HepG2 (cell line): Measurements from ENCODE around the gene KAZALD1. TPM values are rescaled to one million over a fixed set of nuclear protein-coding genes. Genes with fewer than 3 reads are reported as not detected.

Experiments used
- AKAP8 ChIP-seq: sonication (generic); formaldehyde crosslinking; IDR thresholded peaks from 2 replicates; pipeline ENCODE4 v1.5.1; 2020; ENCODE audit warnings: mild to moderate bottlenecking, missing genetic modification reagents
- CEBPB ChIP-seq: IDR thresholded peaks from 2 replicates; pipeline ENCODE4 v1.6.1; 2011; ENCODE audit warnings: low read depth, low read length, improper control_type of control experiment, borderline replicate concordance
- FOXM1 ChIP-seq: sonication (generic); formaldehyde crosslinking; IDR thresholded peaks from 2 replicates; pipeline ENCODE4 v1.5.0; 2020; ENCODE audit warnings: missing genetic modification reagents
- KDM3A ChIP-seq: IDR thresholded peaks from 2 replicates; pipeline ENCODE4 v1.6.1; 2018; ENCODE audit warnings: low read depth, missing compliant biosample characterization
- MEF2D ChIP-seq: sonication (generic); formaldehyde crosslinking; IDR thresholded peaks from 2 replicates; pipeline ENCODE4 v1.5.1; 2020; ENCODE audit warnings: mild to moderate bottlenecking, missing genetic modification reagents
- MXI1 ChIP-seq: IDR thresholded peaks from 3 replicates; pipeline ENCODE4 v1.6.1; 2012; ENCODE audit warnings: low read depth, low read length, inconsistent platforms, borderline replicate concordance
- RBAK ChIP-seq: sonication (generic); formaldehyde crosslinking; IDR thresholded peaks from 2 replicates; pipeline ENCODE4 v1.5.1; 2020; ENCODE audit warnings: mild to moderate bottlenecking, missing genetic modification reagents
- YEATS4 ChIP-seq: sonication (generic); formaldehyde crosslinking; IDR thresholded peaks from 2 replicates; pipeline ENCODE4 v1.4.0; 2020; ENCODE audit warnings: missing genetic modification reagents, borderline replicate concordance
- ZNF253 ChIP-seq: sonication (generic); formaldehyde crosslinking; IDR thresholded peaks from 2 replicates; pipeline ENCODE4 v1.8.0; 2022; ENCODE audit warnings: mild to moderate bottlenecking, missing genetic modification reagents, borderline replicate concordance
- ZNF496 ChIP-seq: sonication (generic); formaldehyde crosslinking; IDR thresholded peaks from 2 replicates; pipeline ENCODE4 v1.8.1; 2023; ENCODE audit warnings: mild to moderate bottlenecking, moderate library complexity, missing genetic modification reagents; ENCODE audit not compliant: insufficient replicate concordance
- ZNF552 ChIP-seq: sonication (generic); formaldehyde crosslinking; IDR thresholded peaks from 2 replicates; pipeline ENCODE4 v1.9.0; 2022; ENCODE audit warnings: missing genetic modification reagents, mild to moderate bottlenecking, borderline replicate concordance
- ZNF672 ChIP-seq: sonication (generic); formaldehyde crosslinking; IDR thresholded peaks from 2 replicates; pipeline ENCODE4 v1.8.1; 2022; ENCODE audit warnings: missing genetic modification reagents
- polyA plus RNA-seq, 8 experiments: library from polyadenylated mRNA; depleted of rRNA in 3 of 8; stranded (reverse) in 7 of 8; unstranded in 1 of 8; fragments of >200 nt; fragmentation: Illumina TruSeq in 4 of 8; extraction: Trizol in 4 of 8; gene quantifications; 2 replicates each; pipeline versions ENCODE4 v1.2.1 to v1.2.3, GENCODE V29; 2011 to 2016; ENCODE audit warnings: low read depth in 4 of 8, missing spikeins in 1 of 8, mixed read lengths in 1 of 8; ENCODE audit not compliant: insufficient read depth in 1 of 8
- total RNA-seq, 5 experiments: library from RNA; depleted of rRNA; stranded (reverse); fragments of >200 nt; fragmentation: Illumina TruSeq; extraction: Trizol; gene quantifications; 2 replicates each; pipeline ENCODE4 v1.2.3, GENCODE V29; 2016; ENCODE audit warnings: low read depth in 1 of 5
- TF ChIP-seq, protein P1 (sequence below): sonication (generic); formaldehyde crosslinking; IDR thresholded peaks from 2 replicates; pipeline ENCODE4 v1.4.0; 2020; ENCODE audit warnings: missing genetic modification reagents
- TF ChIP-seq, protein P2 (sequence below): IDR thresholded peaks from 2 replicates; pipeline ENCODE4 v1.6.1; 2016; ENCODE audit warnings: missing compliant biosample characterization, missing genetic modification reagents, borderline replicate concordance
- TF ChIP-seq, protein P3 (sequence below): sonication (generic); formaldehyde crosslinking; IDR thresholded peaks from 2 replicates; pipeline ENCODE4 v1.9.0; 2021; ENCODE audit warnings: missing genetic modification reagents, mild to moderate bottlenecking, borderline replicate concordance
- TF ChIP-seq, protein P4 (sequence below): sonication (generic); formaldehyde crosslinking; IDR thresholded peaks from 2 replicates; pipeline ENCODE4 v1.8.0; 2022; ENCODE audit warnings: missing genetic modification reagents, low read depth, mild to moderate bottlenecking, borderline replicate concordance
- TF ChIP-seq, protein P5 (sequence below): IDR thresholded peaks from 2 replicates; pipeline ENCODE4 v1.6.1; 2012; ENCODE audit warnings: low read depth, low read length, improper control_type of control experiment
- TF ChIP-seq, protein P6 (sequence below): sonication (generic); formaldehyde crosslinking; IDR thresholded peaks from 2 replicates; pipeline ENCODE4 v1.8.0; 2022; ENCODE audit warnings: mild to moderate bottlenecking, missing genetic modification reagents, moderate library complexity
- TF ChIP-seq, protein P7 (sequence below): sonication (generic); formaldehyde crosslinking; IDR thresholded peaks from 2 replicates; pipeline ENCODE4 v1.4.0; 2020; ENCODE audit warnings: missing genetic modification reagents

Gene KAZALD1
- total and polyA plus RNA-seq, 2 of the 13 experiments (the other 11 are each of a cell fraction or from before 2014, with no cell fraction given): 16.7 to 27.7 TPM

DNA sequence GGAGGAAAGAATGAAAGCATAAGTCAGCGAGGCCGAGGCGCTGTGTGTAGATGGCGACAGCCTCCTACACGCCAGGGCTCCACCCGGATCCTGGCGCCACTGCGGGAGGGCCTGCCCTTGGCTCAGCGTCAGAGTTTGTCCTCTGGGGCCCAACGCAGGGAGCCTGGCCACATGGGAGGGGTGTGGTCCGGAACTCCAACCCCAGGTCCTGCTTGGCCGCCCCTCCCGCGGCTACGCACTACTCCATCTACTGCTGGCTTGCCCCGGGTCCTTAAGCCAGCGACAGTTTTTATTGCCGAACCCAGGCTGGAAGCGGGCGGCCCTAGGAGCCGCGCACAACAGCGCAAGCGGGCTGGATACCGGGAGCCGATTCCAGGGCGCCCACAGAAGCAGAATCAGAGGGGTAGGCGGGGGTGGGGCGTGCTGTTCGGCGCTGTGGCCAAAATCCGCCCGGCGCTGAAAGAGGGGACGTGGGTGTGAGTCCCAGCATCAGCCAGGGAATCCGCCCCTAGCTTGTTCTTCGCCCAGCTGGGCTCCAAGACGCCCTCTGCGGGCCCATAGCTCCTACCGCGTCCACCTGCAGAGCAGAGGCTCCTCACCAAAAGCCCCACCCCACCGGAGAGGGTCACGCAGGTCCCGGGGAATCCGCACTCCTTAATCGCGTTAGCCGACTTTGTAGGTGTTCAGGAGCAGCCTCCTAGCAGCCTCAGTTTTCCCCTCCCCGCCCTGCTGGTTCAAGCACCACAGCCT lies 4.5 kb downstream of the KAZALD1 start (continued):
- TF ChIP-seq, protein P1, sequence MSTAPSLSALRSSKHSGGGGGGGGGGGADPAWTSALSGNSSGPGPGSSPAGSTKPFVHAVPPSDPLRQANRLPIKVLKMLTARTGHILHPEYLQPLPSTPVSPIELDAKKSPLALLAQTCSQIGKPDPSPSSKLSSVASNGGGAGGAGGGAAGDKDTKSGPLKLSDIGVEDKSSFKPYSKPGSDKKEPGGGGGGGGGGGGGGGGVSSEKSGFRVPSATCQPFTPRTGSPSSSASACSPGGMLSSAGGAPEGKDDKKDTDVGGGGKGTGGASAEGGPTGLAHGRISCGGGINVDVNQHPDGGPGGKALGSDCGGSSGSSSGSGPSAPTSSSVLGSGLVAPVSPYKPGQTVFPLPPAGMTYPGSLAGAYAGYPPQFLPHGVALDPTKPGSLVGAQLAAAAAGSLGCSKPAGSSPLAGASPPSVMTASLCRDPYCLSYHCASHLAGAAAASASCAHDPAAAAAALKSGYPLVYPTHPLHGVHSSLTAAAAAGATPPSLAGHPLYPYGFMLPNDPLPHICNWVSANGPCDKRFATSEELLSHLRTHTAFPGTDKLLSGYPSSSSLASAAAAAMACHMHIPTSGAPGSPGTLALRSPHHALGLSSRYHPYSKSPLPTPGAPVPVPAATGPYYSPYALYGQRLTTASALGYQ (CRISPR knock-in tag): no peak
- TF ChIP-seq ZNF552 (CRISPR knock-in tag) (peak; percentile 39; the same call in 1 of the 2 replicates), FOXM1 (CRISPR knock-in tag) (no peak), ZNF253 (no peak), YEATS4 (CRISPR knock-in tag) (peak; percentile 71; the same call in 1 of the 2 replicates), ZNF496 (CRISPR knock-in tag) (no peak), MXI1 (peak; percentile 93; the same call in 2 of the 3 replicates), RBAK (CRISPR knock-in tag) (no peak), AKAP8 (no peak), ZNF672 (CRISPR knock-in tag) (no peak), KDM3A (CRISPR knock-in tag) (peak; percentile 39; the same call in 1 of the 2 replicates), CEBPB (no peak), MEF2D (CRISPR knock-in tag) (peak; percentile 88)
- TF ChIP-seq, protein P2, sequence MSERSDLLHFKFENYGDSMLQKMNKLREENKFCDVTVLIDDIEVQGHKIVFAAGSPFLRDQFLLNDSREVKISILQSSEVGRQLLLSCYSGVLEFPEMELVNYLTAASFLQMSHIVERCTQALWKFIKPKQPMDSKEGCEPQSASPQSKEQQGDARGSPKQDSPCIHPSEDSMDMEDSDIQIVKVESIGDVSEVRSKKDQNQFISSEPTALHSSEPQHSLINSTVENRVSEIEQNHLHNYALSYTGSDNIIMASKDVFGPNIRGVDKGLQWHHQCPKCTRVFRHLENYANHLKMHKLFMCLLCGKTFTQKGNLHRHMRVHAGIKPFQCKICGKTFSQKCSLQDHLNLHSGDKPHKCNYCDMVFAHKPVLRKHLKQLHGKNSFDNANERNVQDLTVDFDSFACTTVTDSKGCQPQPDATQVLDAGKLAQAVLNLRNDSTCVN (CRISPR knock-in tag): peak; percentile 49; the same call in 1 of the 2 replicates
- TF ChIP-seq, protein P3, sequence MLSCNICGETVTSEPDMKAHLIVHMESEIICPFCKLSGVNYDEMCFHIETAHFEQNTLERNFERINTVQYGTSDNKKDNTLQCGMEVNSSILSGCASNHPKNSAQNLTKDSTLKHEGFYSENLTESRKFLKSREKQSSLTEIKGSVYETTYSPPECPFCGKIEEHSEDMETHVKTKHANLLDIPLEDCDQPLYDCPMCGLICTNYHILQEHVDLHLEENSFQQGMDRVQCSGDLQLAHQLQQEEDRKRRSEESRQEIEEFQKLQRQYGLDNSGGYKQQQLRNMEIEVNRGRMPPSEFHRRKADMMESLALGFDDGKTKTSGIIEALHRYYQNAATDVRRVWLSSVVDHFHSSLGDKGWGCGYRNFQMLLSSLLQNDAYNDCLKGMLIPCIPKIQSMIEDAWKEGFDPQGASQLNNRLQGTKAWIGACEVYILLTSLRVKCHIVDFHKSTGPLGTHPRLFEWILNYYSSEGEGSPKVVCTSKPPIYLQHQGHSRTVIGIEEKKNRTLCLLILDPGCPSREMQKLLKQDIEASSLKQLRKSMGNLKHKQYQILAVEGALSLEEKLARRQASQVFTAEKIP (CRISPR knock-in tag): no peak
- TF ChIP-seq, protein P4, sequence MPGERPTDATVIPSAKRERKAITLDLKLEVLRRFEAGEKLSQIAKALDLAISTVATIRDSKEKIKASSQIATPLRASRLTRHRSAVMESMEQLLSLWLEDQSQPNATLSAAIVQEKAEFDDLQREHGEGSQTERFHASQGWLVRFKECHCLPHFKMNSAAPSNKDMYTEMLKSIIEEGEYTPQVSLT: no peak
- TF ChIP-seq, protein P5, sequence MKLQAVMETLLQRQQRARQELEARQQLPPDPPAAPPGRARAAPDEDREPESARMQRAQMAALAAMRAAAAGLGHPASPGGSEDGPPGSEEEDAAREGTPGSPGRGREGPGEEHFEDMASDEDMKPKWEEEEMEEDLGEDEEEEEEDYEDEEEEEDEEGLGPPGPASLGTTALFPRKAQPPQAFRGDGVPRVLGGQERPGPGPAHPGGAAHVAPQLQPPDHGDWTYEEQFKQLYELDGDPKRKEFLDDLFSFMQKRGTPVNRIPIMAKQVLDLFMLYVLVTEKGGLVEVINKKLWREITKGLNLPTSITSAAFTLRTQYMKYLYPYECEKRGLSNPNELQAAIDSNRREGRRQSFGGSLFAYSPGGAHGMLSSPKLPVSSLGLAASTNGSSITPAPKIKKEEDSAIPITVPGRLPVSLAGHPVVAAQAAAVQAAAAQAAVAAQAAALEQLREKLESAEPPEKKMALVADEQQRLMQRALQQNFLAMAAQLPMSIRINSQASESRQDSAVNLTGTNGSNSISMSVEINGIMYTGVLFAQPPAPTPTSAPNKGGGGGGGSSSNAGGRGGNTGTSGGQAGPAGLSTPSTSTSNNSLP: no peak
- TF ChIP-seq, protein P6, sequence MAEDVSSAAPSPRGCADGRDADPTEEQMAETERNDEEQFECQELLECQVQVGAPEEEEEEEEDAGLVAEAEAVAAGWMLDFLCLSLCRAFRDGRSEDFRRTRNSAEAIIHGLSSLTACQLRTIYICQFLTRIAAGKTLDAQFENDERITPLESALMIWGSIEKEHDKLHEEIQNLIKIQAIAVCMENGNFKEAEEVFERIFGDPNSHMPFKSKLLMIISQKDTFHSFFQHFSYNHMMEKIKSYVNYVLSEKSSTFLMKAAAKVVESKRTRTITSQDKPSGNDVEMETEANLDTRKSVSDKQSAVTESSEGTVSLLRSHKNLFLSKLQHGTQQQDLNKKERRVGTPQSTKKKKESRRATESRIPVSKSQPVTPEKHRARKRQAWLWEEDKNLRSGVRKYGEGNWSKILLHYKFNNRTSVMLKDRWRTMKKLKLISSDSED: no peak
- TF ChIP-seq, protein P7, sequence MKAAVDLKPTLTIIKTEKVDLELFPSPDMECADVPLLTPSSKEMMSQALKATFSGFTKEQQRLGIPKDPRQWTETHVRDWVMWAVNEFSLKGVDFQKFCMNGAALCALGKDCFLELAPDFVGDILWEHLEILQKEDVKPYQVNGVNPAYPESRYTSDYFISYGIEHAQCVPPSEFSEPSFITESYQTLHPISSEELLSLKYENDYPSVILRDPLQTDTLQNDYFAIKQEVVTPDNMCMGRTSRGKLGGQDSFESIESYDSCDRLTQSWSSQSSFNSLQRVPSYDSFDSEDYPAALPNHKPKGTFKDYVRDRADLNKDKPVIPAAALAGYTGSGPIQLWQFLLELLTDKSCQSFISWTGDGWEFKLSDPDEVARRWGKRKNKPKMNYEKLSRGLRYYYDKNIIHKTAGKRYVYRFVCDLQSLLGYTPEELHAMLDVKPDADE (CRISPR knock-in tag): no peak
